ENCODE data around the gene TNFRSF14. TPM values are rescaled to one million over a fixed set of nuclear protein-coding genes. Genes with fewer than 3 reads are reported as not detected.

TNFRSF14 gene
- total and polyA plus RNA-seq, 2 experiments from 2014 or later: not detected

DNA sequence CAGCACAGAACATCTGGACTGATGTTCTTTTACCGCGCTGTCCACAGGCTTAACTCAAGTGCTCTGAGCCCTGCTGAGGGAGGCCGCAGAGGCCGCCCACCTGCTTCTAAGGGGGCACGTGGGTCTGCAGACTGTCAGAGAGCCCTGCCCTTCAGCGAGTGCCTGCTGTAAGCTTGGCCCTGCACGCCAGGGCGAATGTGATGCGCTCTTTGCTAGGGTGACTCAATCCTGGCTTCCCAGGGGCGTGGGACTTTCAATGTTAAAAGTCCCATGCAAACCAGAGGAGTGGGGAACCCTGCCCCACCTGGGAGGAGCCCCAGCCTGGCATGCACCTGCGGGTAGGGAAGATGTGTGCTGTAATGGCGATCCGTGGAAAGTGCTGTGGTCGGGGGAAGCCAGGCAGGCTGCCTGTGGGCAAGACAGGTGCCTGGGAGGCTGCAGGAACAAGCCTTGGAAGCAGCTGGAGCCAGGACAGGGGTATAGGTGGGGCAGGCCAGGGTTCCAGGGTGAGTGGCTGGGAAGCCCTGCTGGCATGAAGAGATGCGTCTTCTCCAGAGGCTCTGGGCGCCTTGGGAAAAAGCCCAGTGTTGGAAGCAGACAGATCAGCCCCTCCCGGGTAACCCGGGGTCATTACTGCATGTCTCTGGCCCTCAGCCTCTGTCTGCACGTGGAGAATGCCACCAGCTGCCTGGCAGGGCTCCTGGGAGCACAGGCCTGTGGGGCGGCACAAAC, 29.2 kb upstream of the TNFRSF14 start:
- no peak overlapping the region for H3K27ac ChIP-seq (ENCODE audit: low read depth)
- DNase-seq (ENCODE audit: low spot score): no peak
- H3K36me3 ChIP-seq (ENCODE audit: insufficient read depth): no peaks in the 10 kb centered on the region
- peaks cover 29% of the 10 kb centered on the region for H4K20me1 ChIP-seq (replicated peaks; ENCODE audit: insufficient read depth)
- peaks cover 19% of the 10 kb centered on the region for H3K4me1 ChIP-seq (ENCODE audit: insufficient read depth)
- ATAC-seq: peak; percentile 8
- H3K27ac Mint-ChIP-seq: no peak overlapping the region
- peaks cover 35% of the 10 kb centered on the region for H3K4me1 Mint-ChIP-seq
- peaks cover 51% of the 10 kb centered on the region for H3K27me3 Mint-ChIP-seq (ENCODE audit: insufficient read depth, low read depth, poor library complexity)
- H3F3A ChIP-seq (replicated peaks; ENCODE audit: low read depth): no peaks in the 10 kb centered on the region
- H3K9me3 Mint-ChIP-seq: no peaks in the 10 kb centered on the region
- peak overlapping the region; percentile 92 for H3K4me3 ChIP-seq
- 0 out of 2 replicates have a peak overlapping the region, but pooled peaks have one; percentile 28 for H2AFZ ChIP-seq
- H3K79me2 ChIP-seq (replicated peaks; ENCODE audit: insufficient read depth): peaks cover 39% of the 10 kb centered on the region
- H3K36me3 Mint-ChIP-seq (ENCODE audit: low read depth): peaks cover 4% of the 10 kb centered on the region; the same call in 2 of the 3 replicates
- H3K9me2 ChIP-seq (ENCODE audit: insufficient read depth): no peaks in the 10 kb centered on the region
- TF ChIP-seq, protein P1, sequence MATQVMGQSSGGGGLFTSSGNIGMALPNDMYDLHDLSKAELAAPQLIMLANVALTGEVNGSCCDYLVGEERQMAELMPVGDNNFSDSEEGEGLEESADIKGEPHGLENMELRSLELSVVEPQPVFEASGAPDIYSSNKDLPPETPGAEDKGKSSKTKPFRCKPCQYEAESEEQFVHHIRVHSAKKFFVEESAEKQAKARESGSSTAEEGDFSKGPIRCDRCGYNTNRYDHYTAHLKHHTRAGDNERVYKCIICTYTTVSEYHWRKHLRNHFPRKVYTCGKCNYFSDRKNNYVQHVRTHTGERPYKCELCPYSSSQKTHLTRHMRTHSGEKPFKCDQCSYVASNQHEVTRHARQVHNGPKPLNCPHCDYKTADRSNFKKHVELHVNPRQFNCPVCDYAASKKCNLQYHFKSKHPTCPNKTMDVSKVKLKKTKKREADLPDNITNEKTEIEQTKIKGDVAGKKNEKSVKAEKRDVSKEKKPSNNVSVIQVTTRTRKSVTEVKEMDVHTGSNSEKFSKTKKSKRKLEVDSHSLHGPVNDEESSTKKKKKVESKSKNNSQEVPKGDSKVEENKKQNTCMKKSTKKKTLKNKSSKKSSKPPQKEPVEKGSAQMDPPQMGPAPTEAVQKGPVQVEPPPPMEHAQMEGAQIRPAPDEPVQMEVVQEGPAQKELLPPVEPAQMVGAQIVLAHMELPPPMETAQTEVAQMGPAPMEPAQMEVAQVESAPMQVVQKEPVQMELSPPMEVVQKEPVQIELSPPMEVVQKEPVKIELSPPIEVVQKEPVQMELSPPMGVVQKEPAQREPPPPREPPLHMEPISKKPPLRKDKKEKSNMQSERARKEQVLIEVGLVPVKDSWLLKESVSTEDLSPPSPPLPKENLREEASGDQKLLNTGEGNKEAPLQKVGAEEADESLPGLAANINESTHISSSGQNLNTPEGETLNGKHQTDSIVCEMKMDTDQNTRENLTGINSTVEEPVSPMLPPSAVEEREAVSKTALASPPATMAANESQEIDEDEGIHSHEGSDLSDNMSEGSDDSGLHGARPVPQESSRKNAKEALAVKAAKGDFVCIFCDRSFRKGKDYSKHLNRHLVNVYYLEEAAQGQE (IDR thresholded peaks at IDR 0.05; ENCODE audit: unreplicated experiment): no peak
- TF ChIP-seq JUNB (IDR thresholded peaks at IDR 0.05; ENCODE audit: unreplicated experiment) (no peak), ZNF331 (CRISPR knock-in tag; IDR thresholded peaks at IDR 0.05; ENCODE audit: low read depth) (no peak), CREB1 (CRISPR knock-in tag; IDR thresholded peaks at IDR 0.05; ENCODE audit: low read depth) (no peak), EZH2 (IDR thresholded peaks at IDR 0.05; ENCODE audit: low read depth, unreplicated experiment) (no peak), NANOG (IDR thresholded peaks at IDR 0.05; ENCODE audit: borderline replicate concordance) (no peak), POLR2AphosphoS5 (IDR thresholded peaks at IDR 0.05; ENCODE audit: low read depth) (no peak), ZNF114 (CRISPR knock-in tag; IDR thresholded peaks at IDR 0.05) (no peak), STAT1 (IDR thresholded peaks at IDR 0.05; ENCODE audit: unreplicated experiment) (no peak), EZH2phosphoT487 (IDR thresholded peaks at IDR 0.05; ENCODE audit: unreplicated experiment) (no peak)
- TF ChIP-seq, protein P2, sequence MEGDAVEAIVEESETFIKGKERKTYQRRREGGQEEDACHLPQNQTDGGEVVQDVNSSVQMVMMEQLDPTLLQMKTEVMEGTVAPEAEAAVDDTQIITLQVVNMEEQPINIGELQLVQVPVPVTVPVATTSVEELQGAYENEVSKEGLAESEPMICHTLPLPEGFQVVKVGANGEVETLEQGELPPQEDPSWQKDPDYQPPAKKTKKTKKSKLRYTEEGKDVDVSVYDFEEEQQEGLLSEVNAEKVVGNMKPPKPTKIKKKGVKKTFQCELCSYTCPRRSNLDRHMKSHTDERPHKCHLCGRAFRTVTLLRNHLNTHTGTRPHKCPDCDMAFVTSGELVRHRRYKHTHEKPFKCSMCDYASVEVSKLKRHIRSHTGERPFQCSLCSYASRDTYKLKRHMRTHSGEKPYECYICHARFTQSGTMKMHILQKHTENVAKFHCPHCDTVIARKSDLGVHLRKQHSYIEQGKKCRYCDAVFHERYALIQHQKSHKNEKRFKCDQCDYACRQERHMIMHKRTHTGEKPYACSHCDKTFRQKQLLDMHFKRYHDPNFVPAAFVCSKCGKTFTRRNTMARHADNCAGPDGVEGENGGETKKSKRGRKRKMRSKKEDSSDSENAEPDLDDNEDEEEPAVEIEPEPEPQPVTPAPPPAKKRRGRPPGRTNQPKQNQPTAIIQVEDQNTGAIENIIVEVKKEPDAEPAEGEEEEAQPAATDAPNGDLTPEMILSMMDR (conservative IDR thresholded peaks at IDR 0.05; ENCODE audit: low read depth in 2 of 2): no peak
- TF ChIP-seq, protein P3, sequence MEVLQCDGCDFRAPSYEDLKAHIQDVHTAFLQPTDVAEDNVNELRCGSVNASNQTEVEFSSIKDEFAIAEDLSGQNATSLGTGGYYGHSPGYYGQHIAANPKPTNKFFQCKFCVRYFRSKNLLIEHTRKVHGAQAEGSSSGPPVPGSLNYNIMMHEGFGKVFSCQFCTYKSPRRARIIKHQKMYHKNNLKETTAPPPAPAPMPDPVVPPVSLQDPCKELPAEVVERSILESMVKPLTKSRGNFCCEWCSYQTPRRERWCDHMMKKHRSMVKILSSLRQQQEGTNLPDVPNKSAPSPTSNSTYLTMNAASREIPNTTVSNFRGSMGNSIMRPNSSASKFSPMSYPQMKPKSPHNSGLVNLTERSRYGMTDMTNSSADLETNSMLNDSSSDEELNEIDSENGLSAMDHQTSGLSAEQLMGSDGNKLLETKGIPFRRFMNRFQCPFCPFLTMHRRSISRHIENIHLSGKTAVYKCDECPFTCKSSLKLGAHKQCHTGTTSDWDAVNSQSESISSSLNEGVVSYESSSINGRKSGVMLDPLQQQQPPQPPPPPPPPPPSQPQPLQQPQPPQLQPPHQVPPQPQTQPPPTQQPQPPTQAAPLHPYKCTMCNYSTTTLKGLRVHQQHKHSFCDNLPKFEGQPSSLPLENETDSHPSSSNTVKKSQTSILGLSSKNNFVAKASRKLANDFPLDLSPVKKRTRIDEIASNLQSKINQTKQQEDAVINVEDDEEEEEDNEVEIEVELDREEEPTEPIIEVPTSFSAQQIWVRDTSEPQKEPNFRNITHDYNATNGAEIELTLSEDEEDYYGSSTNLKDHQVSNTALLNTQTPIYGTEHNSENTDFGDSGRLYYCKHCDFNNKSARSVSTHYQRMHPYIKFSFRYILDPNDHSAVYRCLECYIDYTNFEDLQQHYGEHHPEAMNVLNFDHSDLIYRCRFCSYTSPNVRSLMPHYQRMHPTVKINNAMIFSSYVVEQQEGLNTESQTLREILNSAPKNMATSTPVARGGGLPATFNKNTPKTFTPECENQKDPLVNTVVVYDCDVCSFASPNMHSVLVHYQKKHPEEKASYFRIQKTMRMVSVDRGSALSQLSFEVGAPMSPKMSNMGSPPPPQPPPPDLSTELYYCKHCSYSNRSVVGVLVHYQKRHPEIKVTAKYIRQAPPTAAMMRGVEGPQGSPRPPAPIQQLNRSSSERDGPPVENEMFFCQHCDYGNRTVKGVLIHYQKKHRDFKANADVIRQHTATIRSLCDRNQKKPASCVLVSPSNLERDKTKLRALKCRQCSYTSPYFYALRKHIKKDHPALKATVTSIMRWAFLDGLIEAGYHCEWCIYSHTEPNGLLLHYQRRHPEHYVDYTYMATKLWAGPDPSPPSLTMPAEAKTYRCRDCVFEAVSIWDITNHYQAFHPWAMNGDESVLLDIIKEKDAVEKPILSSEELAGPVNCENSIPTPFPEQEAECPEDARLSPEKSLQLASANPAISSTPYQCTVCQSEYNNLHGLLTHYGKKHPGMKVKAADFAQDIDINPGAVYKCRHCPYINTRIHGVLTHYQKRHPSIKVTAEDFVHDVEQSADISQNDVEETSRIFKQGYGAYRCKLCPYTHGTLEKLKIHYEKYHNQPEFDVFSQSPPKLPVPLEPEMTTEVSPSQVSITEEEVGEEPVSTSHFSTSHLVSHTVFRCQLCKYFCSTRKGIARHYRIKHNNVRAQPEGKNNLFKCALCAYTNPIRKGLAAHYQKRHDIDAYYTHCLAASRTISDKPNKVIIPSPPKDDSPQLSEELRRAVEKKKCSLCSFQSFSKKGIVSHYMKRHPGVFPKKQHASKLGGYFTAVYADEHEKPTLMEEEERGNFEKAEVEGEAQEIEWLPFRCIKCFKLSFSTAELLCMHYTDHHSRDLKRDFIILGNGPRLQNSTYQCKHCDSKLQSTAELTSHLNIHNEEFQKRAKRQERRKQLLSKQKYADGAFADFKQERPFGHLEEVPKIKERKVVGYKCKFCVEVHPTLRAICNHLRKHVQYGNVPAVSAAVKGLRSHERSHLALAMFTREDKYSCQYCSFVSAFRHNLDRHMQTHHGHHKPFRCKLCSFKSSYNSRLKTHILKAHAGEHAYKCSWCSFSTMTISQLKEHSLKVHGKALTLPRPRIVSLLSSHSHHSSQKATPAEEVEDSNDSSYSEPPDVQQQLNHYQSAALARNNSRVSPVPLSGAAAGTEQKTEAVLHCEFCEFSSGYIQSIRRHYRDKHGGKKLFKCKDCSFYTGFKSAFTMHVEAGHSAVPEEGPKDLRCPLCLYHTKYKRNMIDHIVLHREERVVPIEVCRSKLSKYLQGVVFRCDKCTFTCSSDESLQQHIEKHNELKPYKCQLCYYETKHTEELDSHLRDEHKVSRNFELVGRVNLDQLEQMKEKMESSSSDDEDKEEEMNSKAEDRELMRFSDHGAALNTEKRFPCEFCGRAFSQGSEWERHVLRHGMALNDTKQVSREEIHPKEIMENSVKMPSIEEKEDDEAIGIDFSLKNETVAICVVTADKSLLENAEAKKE (CRISPR knock-in tag; IDR thresholded peaks at IDR 0.05): no peak
- TF ChIP-seq, protein P4, sequence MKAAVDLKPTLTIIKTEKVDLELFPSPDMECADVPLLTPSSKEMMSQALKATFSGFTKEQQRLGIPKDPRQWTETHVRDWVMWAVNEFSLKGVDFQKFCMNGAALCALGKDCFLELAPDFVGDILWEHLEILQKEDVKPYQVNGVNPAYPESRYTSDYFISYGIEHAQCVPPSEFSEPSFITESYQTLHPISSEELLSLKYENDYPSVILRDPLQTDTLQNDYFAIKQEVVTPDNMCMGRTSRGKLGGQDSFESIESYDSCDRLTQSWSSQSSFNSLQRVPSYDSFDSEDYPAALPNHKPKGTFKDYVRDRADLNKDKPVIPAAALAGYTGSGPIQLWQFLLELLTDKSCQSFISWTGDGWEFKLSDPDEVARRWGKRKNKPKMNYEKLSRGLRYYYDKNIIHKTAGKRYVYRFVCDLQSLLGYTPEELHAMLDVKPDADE (IDR thresholded peaks at IDR 0.05): no peak
- peaks cover 52% of the 10 kb centered on the region for H3K27me3 ChIP-seq (ENCODE audit: insufficient read depth)
- H3K4me2 ChIP-seq: peak overlapping the region; percentile 78
- H3K4me3 Mint-ChIP-seq: peak overlapping the region; percentile 91
